Measurements from ENCODE around the gene CMSS1. TPM values are rescaled to one million over a fixed set of nuclear protein-coding genes. Genes with fewer than 3 reads are reported as not detected.

The CMSS1 gene
- total RNA-seq, 1 experiment from 2014 or later = 41.6 TPM

DNA sequence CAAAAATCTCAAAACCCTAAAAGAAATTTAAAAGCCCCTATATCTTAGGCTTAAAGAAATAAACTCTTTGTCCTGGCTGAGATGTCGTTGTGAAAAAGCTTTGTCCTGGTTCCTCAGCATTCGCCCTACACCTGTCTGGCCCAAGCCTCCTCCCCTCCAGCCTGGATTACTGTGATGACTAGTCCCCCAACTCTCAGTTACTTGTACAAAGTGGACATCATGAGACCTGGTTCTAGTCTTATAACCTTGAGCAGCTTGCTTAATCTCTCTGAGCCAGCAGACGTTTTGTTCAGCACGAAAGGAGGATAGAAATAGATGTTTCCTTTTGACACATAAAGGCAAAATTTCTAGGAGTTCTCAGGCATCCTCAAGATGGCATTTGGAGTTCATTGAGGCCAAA lies 245.0 kb downstream of the CMSS1 start:
- Histone ChIP-seq H2AFZ (ENCODE audit: low read length) (no peak overlapping the region), H3K4me2 (ENCODE audit: low read depth, low read length, poor library complexity, severe bottlenecking) (no peak overlapping the region), H3K9me3 (ENCODE audit: low read length) (no peaks in the 10 kb centered on the region)

DNA sequence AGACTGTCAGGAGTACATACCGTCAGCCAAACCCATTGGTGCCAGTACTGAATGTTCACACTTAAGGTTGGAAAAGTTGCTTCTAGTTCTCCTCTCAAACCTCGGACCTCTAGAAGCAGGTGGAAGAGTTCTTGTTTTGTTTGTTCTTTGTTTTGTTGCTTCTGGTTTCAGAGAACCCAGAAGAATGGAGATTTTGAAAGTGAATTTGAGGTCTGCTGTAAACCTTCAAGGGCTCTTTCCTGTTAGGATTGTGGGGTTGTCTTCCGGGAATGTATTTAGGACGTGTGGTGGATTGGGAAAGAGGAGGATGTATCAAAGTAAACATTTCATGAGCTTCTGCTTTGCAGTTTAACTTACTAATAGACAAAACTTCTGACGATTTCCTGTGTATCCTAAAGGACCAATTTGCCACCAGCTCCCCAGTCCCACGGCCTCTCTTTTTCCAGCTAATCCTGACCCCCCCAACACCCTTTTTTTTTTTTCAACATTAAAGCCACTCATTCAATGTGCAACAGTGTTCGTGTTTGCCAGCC lies 246.3 kb downstream of the CMSS1 start:
- Histone ChIP-seq H3K4me3 (ENCODE audit: low read length) (no peak overlapping the region), H3K9me2 (replicated peaks; ENCODE audit: insufficient read depth, low read length) (no peaks in the 10 kb centered on the region), H3K4me1 (ENCODE audit: low read length) (peaks cover 2% of the 10 kb centered on the region), H3K79me2 (ENCODE audit: low read length) (no peaks in the 10 kb centered on the region), H3K9me3 (ENCODE audit: low read length) (no peaks in the 10 kb centered on the region), H3K27ac (ENCODE audit: low read length) (no peak overlapping the region), H2AFZ (ENCODE audit: low read length) (no peak overlapping the region), H4K20me1 (ENCODE audit: insufficient read depth, low read depth, low read length) (no peaks in the 10 kb centered on the region), H3K4me2 (ENCODE audit: low read depth, low read length, poor library complexity, severe bottlenecking) (no peak overlapping the region), H3K27me3 (ENCODE audit: low read length) (no peaks in the 10 kb centered on the region), H3K9ac (ENCODE audit: low read length) (no peak overlapping the region), H3K36me3 (ENCODE audit: insufficient read depth, low read length) (no peaks in the 10 kb centered on the region)
- DNase-seq = no peak

More for the DNA sequence above, 245.0 kb downstream of the CMSS1 start:
- no peaks in the 10 kb centered on the region for H3K36me3 ChIP-seq (ENCODE audit: insufficient read depth, low read length)
- peaks cover 4% of the 10 kb centered on the region; the same call in 1 of the 2 replicates for H4K20me1 ChIP-seq (ENCODE audit: insufficient read depth, low read depth, low read length)
- no peak for DNase-seq
- H3K27ac ChIP-seq (ENCODE audit: low read length) = no peak overlapping the region
- no peaks in the 10 kb centered on the region for H3K9me2 ChIP-seq (replicated peaks; ENCODE audit: insufficient read depth, low read length)
- H3K4me1 ChIP-seq (ENCODE audit: low read length) = no peaks in the 10 kb centered on the region
- H3K27me3 ChIP-seq (ENCODE audit: low read length) = no peaks in the 10 kb centered on the region
- H3K4me3 ChIP-seq (ENCODE audit: low read length) = no peak overlapping the region
- no peak overlapping the region for H3K9ac ChIP-seq (ENCODE audit: low read length)
- no peaks in the 10 kb centered on the region for H3K79me2 ChIP-seq (ENCODE audit: low read length)

- H3K27me3 ChIP-seq (ENCODE audit: low read length) = no peaks in the 10 kb centered on the region
These were observed 249.9 kb downstream of the CMSS1 start for GRCh38 chr3:100067589-100067988.

DNA sequence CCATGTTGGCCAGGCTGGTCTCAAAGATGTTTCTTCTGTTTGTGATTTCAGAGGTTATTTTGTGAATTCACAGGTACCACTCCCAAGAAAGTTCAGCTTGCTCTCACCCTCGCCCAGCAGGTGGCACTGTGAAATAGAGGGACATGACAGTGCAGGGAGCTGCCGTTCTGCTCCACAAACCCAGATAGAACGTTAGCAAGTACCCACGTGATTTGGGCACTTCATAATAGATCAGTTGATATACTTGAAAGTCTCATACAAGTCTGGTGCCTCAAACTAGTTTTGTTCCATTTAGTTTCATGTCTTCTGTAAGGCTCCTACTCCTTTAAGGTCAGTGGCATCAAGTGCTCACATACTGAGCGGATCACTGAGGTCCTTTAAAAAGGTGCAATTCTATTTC lies 251.2 kb downstream of the CMSS1 start:
- Histone ChIP-seq H2AFZ (ENCODE audit: low read length) (no peak overlapping the region), H3K9me3 (ENCODE audit: low read length) (no peaks in the 10 kb centered on the region), H3K4me2 (ENCODE audit: low read depth, low read length, poor library complexity, severe bottlenecking) (peak overlapping the region; percentile 10), H3K9ac (ENCODE audit: low read length) (no peak overlapping the region), H3K4me1 (ENCODE audit: low read length) (peaks cover 3% of the 10 kb centered on the region), H3K27ac (ENCODE audit: low read length) (no peak overlapping the region), H3K36me3 (ENCODE audit: insufficient read depth, low read length) (no peaks in the 10 kb centered on the region), H4K20me1 (ENCODE audit: insufficient read depth, low read depth, low read length) (no peaks in the 10 kb centered on the region), H3K79me2 (ENCODE audit: low read length) (no peaks in the 10 kb centered on the region), H3K27me3 (ENCODE audit: low read length) (no peaks in the 10 kb centered on the region), H3K4me3 (ENCODE audit: low read length) (no peak overlapping the region), H3K9me2 (replicated peaks; ENCODE audit: insufficient read depth, low read length) (no peaks in the 10 kb centered on the region)
- peak; percentile 89 for DNase-seq

More at GRCh38 chr3:100067589-100067988, 249.9 kb downstream of the CMSS1 start:
- no peak overlapping the region for H3K4me3 ChIP-seq (ENCODE audit: low read length)
- no peaks in the 10 kb centered on the region for H4K20me1 ChIP-seq (ENCODE audit: insufficient read depth, low read depth, low read length)
- H3K27ac ChIP-seq (ENCODE audit: low read length) = no peak overlapping the region
- H3K9me2 ChIP-seq (replicated peaks; ENCODE audit: insufficient read depth, low read length) = no peaks in the 10 kb centered on the region
- H3K36me3 ChIP-seq (ENCODE audit: insufficient read depth, low read length) = no peaks in the 10 kb centered on the region
- H3K79me2 ChIP-seq (ENCODE audit: low read length) = no peaks in the 10 kb centered on the region
- no peak overlapping the region for H3K9ac ChIP-seq (ENCODE audit: low read length)
- peaks cover 3% of the 10 kb centered on the region for H3K4me1 ChIP-seq (ENCODE audit: low read length)
- H3K4me2 ChIP-seq (ENCODE audit: low read depth, low read length, poor library complexity, severe bottlenecking) = no peak overlapping the region
- no peaks in the 10 kb centered on the region for H3K9me3 ChIP-seq (ENCODE audit: low read length)
- DNase-seq = no peak
- no peak overlapping the region for H2AFZ ChIP-seq (ENCODE audit: low read length)

DNA sequence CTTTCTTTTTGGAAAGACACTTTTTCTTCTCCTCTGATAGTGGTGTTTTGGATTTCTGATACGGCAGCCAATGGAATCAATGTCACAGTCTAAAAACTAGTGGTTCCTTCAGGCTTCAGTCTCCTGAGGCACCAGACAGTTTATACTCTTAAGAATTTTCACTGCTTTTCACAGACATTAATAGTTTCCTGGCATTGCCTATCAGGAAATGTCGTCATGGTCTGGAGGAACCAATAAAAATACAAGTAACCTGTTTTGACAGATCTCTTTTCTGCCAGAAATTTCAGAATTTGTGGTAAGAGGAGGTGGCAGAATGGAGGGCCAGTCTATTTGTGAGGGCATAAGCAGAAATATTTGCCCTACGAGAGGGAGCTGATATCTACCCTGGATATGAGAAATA lies 251.8 kb downstream of the CMSS1 start:
- H3K9me2 ChIP-seq (replicated peaks; ENCODE audit: insufficient read depth, low read length) = no peaks in the 10 kb centered on the region
- H3K4me2 ChIP-seq (ENCODE audit: low read depth, low read length, poor library complexity, severe bottlenecking) = no peak overlapping the region
- H4K20me1 ChIP-seq (ENCODE audit: insufficient read depth, low read depth, low read length) = no peaks in the 10 kb centered on the region
- no peaks in the 10 kb centered on the region for H3K36me3 ChIP-seq (ENCODE audit: insufficient read depth, low read length)
- no peaks in the 10 kb centered on the region for H3K9me3 ChIP-seq (ENCODE audit: low read length)
- peaks cover 3% of the 10 kb centered on the region for H3K4me1 ChIP-seq (ENCODE audit: low read length)
- H3K9ac ChIP-seq (ENCODE audit: low read length) = no peak overlapping the region
- H3K4me3 ChIP-seq (ENCODE audit: low read length) = no peak overlapping the region
- no peaks in the 10 kb centered on the region for H3K27me3 ChIP-seq (ENCODE audit: low read length)
- H3K79me2 ChIP-seq (ENCODE audit: low read length) = no peaks in the 10 kb centered on the region
- DNase-seq = no peak
- no peak overlapping the region for H2AFZ ChIP-seq (ENCODE audit: low read length)
- H3K27ac ChIP-seq (ENCODE audit: low read length) = no peak overlapping the region

- Histone ChIP-seq H3K4me2 (ENCODE audit: low read depth, low read length, poor library complexity, severe bottlenecking) (no peak overlapping the region), H3K79me2 (ENCODE audit: low read length) (no peaks in the 10 kb centered on the region)
These were observed 254.8 kb downstream of the CMSS1 start for GRCh38 chr3:100072326-100073048.

DNA sequence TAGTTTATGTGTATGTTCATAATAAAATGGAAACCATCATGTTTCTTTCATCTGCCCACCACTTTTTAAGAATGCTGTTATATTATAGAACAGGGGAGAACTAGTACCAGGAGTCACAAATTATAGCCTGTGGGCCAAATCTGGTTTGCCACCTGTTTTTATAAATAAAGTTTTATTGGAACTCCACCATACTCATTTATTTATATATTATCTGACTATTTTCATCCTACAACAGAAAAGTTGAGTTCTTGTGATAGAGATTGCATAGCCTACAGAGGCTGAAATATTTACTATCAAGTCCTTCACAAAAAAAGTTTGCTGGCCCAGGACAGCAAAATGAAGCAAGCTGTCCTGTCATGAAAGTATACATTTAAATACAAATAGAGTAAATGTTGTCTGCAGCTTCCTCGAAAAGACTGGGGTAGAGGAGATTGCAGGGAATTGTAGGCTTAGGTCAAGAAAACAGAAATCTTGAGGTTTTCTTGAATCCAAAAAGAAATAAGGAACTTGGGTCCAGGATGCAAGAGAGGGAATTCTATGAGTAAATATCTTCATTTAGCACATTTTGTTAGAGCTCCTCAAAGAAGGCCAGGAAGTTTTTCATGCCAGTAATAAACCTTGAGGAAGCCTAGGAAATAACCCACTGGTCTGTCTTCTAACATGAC lies 255.5 kb downstream of the CMSS1 start:
- H3K27ac ChIP-seq (ENCODE audit: low read length) = no peak overlapping the region
- no peak overlapping the region for H3K9ac ChIP-seq (ENCODE audit: low read length)
- H4K20me1 ChIP-seq (ENCODE audit: insufficient read depth, low read depth, low read length) = no peaks in the 10 kb centered on the region
- H3K4me2 ChIP-seq (ENCODE audit: low read depth, low read length, poor library complexity, severe bottlenecking) = no peak overlapping the region
- no peaks in the 10 kb centered on the region for H3K9me2 ChIP-seq (replicated peaks; ENCODE audit: insufficient read depth, low read length)
- H3K9me3 ChIP-seq (ENCODE audit: low read length) = no peaks in the 10 kb centered on the region
- peaks cover 3% of the 10 kb centered on the region for H3K4me1 ChIP-seq (ENCODE audit: low read length)
- H3K36me3 ChIP-seq (ENCODE audit: insufficient read depth, low read length) = no peaks in the 10 kb centered on the region
- no peak for DNase-seq
- H3K79me2 ChIP-seq (ENCODE audit: low read length) = no peaks in the 10 kb centered on the region
- no peak overlapping the region for H2AFZ ChIP-seq (ENCODE audit: low read length)
- no peaks in the 10 kb centered on the region for H3K27me3 ChIP-seq (ENCODE audit: low read length)
- no peak overlapping the region for H3K4me3 ChIP-seq (ENCODE audit: low read length)

More at GRCh38 chr3:100072326-100073048, 254.8 kb downstream of the CMSS1 start:
- Histone ChIP-seq H4K20me1 (ENCODE audit: insufficient read depth, low read depth, low read length) (no peaks in the 10 kb centered on the region), H3K27me3 (ENCODE audit: low read length) (no peaks in the 10 kb centered on the region), H3K9me2 (replicated peaks; ENCODE audit: insufficient read depth, low read length) (no peaks in the 10 kb centered on the region), H3K9ac (ENCODE audit: low read length) (no peak overlapping the region), H2AFZ (ENCODE audit: low read length) (no peak overlapping the region), H3K9me3 (ENCODE audit: low read length) (no peaks in the 10 kb centered on the region), H3K4me1 (ENCODE audit: low read length) (peaks cover 3% of the 10 kb centered on the region), H3K27ac (ENCODE audit: low read length) (no peak overlapping the region), H3K4me3 (ENCODE audit: low read length) (no peak overlapping the region), H3K36me3 (ENCODE audit: insufficient read depth, low read length) (no peaks in the 10 kb centered on the region)
- no peak for DNase-seq

- Histone ChIP-seq H3K9me3 (ENCODE audit: low read length) (no peaks in the 10 kb centered on the region), H3K9me2 (replicated peaks; ENCODE audit: insufficient read depth, low read length) (no peaks in the 10 kb centered on the region), H3K4me2 (ENCODE audit: low read depth, low read length, poor library complexity, severe bottlenecking) (no peak overlapping the region), H3K27me3 (ENCODE audit: low read length) (no peaks in the 10 kb centered on the region), H4K20me1 (ENCODE audit: insufficient read depth, low read depth, low read length) (no peaks in the 10 kb centered on the region), H2AFZ (ENCODE audit: low read length) (no peak overlapping the region), H3K4me3 (ENCODE audit: low read length) (no peak overlapping the region), H3K36me3 (ENCODE audit: insufficient read depth, low read length) (no peaks in the 10 kb centered on the region), H3K9ac (ENCODE audit: low read length) (no peak overlapping the region), H3K27ac (ENCODE audit: low read length) (no peak overlapping the region), H3K79me2 (ENCODE audit: low read length) (no peaks in the 10 kb centered on the region), H3K4me1 (ENCODE audit: low read length) (peaks cover 3% of the 10 kb centered on the region)
- no peak for DNase-seq
These were observed 256.1 kb downstream of the CMSS1 start for GRCh38 chr3:100073714-100074307.

Data from Karpas-422 (cell line).